Endodermal cell (in vitro differentiated cells): ENCODE results near the gene SAA1. TPM values are rescaled to one million over a fixed set of nuclear protein-coding genes. Genes with fewer than 3 reads are reported as not detected.

Experiments
- DNase-seq: peaks from one replicate; pipeline ENCODE4 v3.0.0-alpha.2; 2017
- H3K27ac ChIP-seq: 2 replicates; pipeline ENCODE4 v1.5.1; 2013; ENCODE audit warnings: mild to moderate bottlenecking, low read depth, low read length, moderate library complexity
- H3K27me3 ChIP-seq: 2 replicates; pipeline ENCODE4 v1.6.1; 2013; ENCODE audit warnings: mild to moderate bottlenecking, low read length, moderate library complexity; ENCODE audit not compliant: insufficient read depth, control insufficient read depth, poor library complexity, severe bottlenecking
- H3K36me3 ChIP-seq: 2 replicates; pipeline ENCODE4 v1.7.0; 2013; ENCODE audit warnings: mild to moderate bottlenecking, low read length, moderate library complexity; ENCODE audit not compliant: control insufficient read depth, insufficient read depth
- H3K4me1 ChIP-seq: one replicate; pipeline ENCODE4 v1.7.0; 2013; ENCODE audit warnings: low read length; ENCODE audit not compliant: control insufficient read depth, insufficient read depth
- H3K4me3 ChIP-seq: 2 replicates; pipeline ENCODE4 v1.5.1; 2013; ENCODE audit warnings: mild to moderate bottlenecking, low read length, moderate library complexity
- H3K9ac ChIP-seq: 2 replicates; pipeline ENCODE4 v1.6.1; 2013; ENCODE audit warnings: mild to moderate bottlenecking, low read length, moderate library complexity; ENCODE audit not compliant: poor library complexity, severe bottlenecking; ENCODE audit errors: extremely low read depth
- H3K9me3 ChIP-seq: 2 replicates; pipeline ENCODE4 v1.6.1; 2013; ENCODE audit warnings: mild to moderate bottlenecking, low read length, moderate library complexity; ENCODE audit not compliant: control insufficient read depth
- H3K27ac Mint-ChIP-seq: 2 replicates; pipeline ENCODE4 v1.8.0; 2020; ENCODE audit warnings: mixed read lengths
- H3K27me3 Mint-ChIP-seq: 2 replicates; pipeline ENCODE4 v1.8.0; 2021; ENCODE audit warnings: mild to moderate bottlenecking, mixed read lengths; ENCODE audit not compliant: insufficient read depth
- H3K36me3 Mint-ChIP-seq: 2 replicates; pipeline ENCODE4 v1.8.0; 2020; ENCODE audit warnings: low read depth, mixed read lengths
- H3K4me1 Mint-ChIP-seq: 2 replicates; pipeline ENCODE4 v1.8.0; 2020; ENCODE audit warnings: mixed read lengths
- H3K4me3 Mint-ChIP-seq: 2 replicates; pipeline ENCODE4 v1.8.0; 2020; ENCODE audit warnings: mild to moderate bottlenecking, moderate library complexity, mixed read lengths
- H3K9me3 Mint-ChIP-seq: 2 replicates; pipeline ENCODE4 v1.8.0; 2020; ENCODE audit warnings: mild to moderate bottlenecking, mixed read lengths
- WGBS, 2 experiments: methylation state at CpG; one replicate each; pipeline versions ENCODE4 v1.1.5 to v1.1.7; 2013; ENCODE audit warnings: missing lambda C conversion rate in 2 of 2, mixed read lengths in 1 of 2; ENCODE audit not compliant: insufficient coverage in 1 of 2, insufficient read length in 1 of 2; 5-methylcytosine and 5-hydroxymethylcytosine counted together
- long read RNA-seq, 4 experiments: library from polyadenylated mRNA in 2 of 4; library from RNA in 1 of 4; library from capped mRNA in 1 of 4; stranded (forward) in 3 of 4; unstranded in 1 of 4; transcript quantifications; one replicate each; pipeline ENCODE4 v2.0.0, GENCODE V29; 2020 to 2021; ENCODE audit warnings: inconsistent platforms in 1 of 4
- polyA plus RNA-seq, 2 experiments: library from polyadenylated mRNA; stranded (reverse); fragments of 50-300 nt; gene quantifications; one replicate each; pipeline ENCODE4 v1.2.3, GENCODE V29; 2013
- total RNA-seq, 2 donors: library from RNA; stranded (reverse); fragmentation: NEBNext Ultra II Directional in 1 of 2; extraction: Animal tissue kit (Norgen Biotek cat#: 25700) in 1 of 2; gene quantifications; 2 replicates in 1 of 2; 3 replicates in 1 of 2; pipeline ENCODE4 v1.2.1, GENCODE V29; 2021
- TF ChIP-seq, protein P1 (sequence below): fragments of 200-600 bp; sonication (generic); conservative IDR thresholded peaks from 2 replicates; pipeline ENCODE4 v1.5.0; 2021; ENCODE audit warnings: antibody characterized with exemption, mild to moderate bottlenecking

SAA1 gene
- total RNA-seq, result not detected
- polyA plus RNA-seq (2013, experiment 1 of 2), result not detected
- not detected for polyA plus RNA-seq (2013, experiment 2 of 2)
- long read RNA-seq, experiment 1, result 0 reads
- long read RNA-seq, experiment 2, result 0 reads
- long read RNA-seq, experiment 3, result 0 reads
- long read RNA-seq, experiment 4, result 0 reads

DNA sequence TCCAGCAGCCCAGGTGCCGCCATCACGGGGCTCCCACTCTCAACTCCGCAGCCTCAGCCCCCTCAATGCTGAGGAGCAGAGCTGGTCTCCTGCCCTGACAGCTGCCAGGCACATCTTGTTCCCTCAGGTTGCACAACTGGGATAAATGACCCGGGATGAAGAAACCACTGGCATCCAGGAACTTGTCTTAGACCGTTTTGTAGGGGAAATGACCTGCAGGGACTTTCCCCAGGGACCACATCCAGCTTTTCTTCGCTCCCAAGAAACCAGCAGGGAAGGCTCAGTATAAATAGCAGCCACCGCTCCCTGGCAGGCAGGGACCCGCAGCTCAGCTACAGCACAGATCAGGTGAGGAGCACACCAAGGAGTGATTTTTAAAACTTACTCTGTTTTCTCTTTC lies at the start of gene SAA1:
Gene SAA1 (plus strand): TSS at position 316 of the 400 bp plus-strand sequence. CDS start 624 bp downstream, outside the sequence.
- Mint-ChIP-seq H3K27ac (no peak within 1 kb of the TSS), H3K36me3 (no peaks in the 10 kb centered on the region), H3K27me3 (peaks cover 21% of the 10 kb centered on the region), H3K4me3 (no peak within 1 kb of the TSS), H3K4me1 (peaks cover 15% of the 10 kb centered on the region), H3K9me3 (no peaks in the 10 kb centered on the region)
- Histone ChIP-seq H3K27me3 (no peaks in the 10 kb centered on the region), H3K4me1 (peaks cover 2% of the 10 kb centered on the region), H3K9ac (no peak within 1 kb of the TSS), H3K27ac (no peak within 1 kb of the TSS), H3K36me3 (no peaks in the 10 kb centered on the region), H3K9me3 (no peaks in the 10 kb centered on the region), H3K4me3 (no peak within 1 kb of the TSS)
- WGBS, 2 experiments, result 85 to 90% methylated on average over 3 to 7 of the region's 8 CpGs
- DNase-seq, result no peak
- TF ChIP-seq, protein P1, sequence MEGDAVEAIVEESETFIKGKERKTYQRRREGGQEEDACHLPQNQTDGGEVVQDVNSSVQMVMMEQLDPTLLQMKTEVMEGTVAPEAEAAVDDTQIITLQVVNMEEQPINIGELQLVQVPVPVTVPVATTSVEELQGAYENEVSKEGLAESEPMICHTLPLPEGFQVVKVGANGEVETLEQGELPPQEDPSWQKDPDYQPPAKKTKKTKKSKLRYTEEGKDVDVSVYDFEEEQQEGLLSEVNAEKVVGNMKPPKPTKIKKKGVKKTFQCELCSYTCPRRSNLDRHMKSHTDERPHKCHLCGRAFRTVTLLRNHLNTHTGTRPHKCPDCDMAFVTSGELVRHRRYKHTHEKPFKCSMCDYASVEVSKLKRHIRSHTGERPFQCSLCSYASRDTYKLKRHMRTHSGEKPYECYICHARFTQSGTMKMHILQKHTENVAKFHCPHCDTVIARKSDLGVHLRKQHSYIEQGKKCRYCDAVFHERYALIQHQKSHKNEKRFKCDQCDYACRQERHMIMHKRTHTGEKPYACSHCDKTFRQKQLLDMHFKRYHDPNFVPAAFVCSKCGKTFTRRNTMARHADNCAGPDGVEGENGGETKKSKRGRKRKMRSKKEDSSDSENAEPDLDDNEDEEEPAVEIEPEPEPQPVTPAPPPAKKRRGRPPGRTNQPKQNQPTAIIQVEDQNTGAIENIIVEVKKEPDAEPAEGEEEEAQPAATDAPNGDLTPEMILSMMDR, result no peak

DNA sequence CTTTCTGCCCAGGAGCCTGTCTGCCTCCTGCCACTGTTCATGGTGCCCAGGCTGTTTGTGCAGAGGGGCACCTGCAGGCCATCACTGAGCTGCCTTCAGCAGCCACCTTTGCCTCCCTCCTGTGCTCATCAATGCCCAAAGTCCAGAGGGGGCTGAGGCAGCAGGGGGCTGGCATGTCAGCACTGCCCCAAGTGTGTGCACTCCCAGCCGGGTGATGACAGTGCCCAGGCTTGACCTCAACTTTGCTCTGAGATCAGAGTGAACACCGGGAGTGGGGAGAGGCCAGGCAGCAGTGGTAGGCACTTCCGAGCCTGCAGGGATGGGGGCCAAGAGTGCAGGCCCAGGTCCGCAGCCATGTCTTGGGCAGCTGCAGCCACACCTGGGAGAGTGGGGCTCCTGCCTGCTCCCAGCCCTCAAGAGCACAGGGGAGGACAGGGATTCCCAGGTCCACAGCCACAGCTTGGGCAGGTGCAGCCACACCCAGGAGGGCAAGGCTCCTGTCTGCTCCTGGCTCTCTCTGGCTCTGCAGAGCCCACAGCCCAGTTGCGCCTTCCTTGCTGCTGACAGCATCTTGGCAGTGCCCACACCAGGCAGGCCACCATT lies 44.7 kb upstream of the SAA1 start:
- DNase-seq, result no peak
- Histone ChIP-seq H3K9ac (no peak overlapping the region), H3K36me3 (no peaks in the 10 kb centered on the region), H3K27ac (no peak overlapping the region), H3K4me1 (no peaks in the 10 kb centered on the region), H3K4me3 (no peak overlapping the region), H3K27me3 (peaks cover 31% of the 10 kb centered on the region), H3K9me3 (no peaks in the 10 kb centered on the region)
- TF ChIP-seq, protein P1, result no peak
- Mint-ChIP-seq H3K4me3 (no peak overlapping the region), H3K27me3 (peaks cover 7% of the 10 kb centered on the region), H3K9me3 (no peaks in the 10 kb centered on the region), H3K36me3 (no peaks in the 10 kb centered on the region), H3K27ac (no peak overlapping the region), H3K4me1 (no peaks in the 10 kb centered on the region)
- 89 to 100% methylated on average over 3 to 5 of the region's 5 CpGs for WGBS, 2 experiments

DNA sequence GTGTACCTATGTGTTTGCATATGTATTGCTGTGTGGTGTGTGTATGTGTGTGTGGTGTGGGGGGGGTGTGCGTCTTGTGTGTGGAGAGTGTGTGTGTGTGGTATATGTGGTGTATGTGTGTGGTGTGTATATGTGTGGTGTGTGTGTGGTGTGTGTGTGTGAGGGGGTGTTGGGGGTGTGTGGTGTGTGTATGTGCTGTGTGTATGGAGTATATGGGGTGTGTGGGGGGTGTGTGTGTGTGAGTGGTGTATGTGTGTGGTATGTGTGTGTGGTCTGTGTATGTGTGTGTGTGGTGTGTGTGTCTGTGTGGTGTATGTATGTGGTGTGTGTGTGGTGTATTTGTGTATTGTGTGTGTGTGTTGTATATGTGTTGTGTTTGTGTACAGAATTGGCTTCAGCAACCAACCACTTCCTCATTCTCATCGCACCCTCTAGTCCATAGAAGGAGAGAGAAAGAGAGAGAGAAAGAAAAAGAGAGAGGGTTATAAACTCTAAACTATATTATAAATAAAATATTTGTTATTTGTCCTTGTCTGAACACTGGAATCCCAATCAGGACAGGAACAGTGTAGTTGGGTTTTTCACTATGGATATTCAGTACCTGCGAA lies 43.1 kb upstream of the SAA1 start:
- no peak overlapping the region for H3K4me3 Mint-ChIP-seq
- H3K27me3 Mint-ChIP-seq, result peaks cover 2% of the 10 kb centered on the region
- DNase-seq, result no peak
- Histone ChIP-seq H3K4me3 (no peak overlapping the region), H3K4me1 (no peaks in the 10 kb centered on the region), H3K9me3 (no peaks in the 10 kb centered on the region), H3K9ac (no peak overlapping the region), H3K36me3 (no peaks in the 10 kb centered on the region), H3K27ac (no peak overlapping the region), H3K27me3 (peaks cover 16% of the 10 kb centered on the region)
- H3K9me3 Mint-ChIP-seq, result no peaks in the 10 kb centered on the region
- no peaks in the 10 kb centered on the region for H3K4me1 Mint-ChIP-seq
- no peaks in the 10 kb centered on the region for H3K36me3 Mint-ChIP-seq
- H3K27ac Mint-ChIP-seq, result no peak overlapping the region
- WGBS, 2 experiments, result 100% methylated on average over 1 to 2 of the region's 3 CpGs
- TF ChIP-seq, protein P1, result no peak
